ENCODE measurements around the gene KIAA1191.
A peak's percentile ranks its signal among the peaks of the same experiment; 100 is the strongest.
"Not testable (repeated sequence)": the region's sequence is repeated elsewhere in the genome, so short reads cannot be mapped to it uniquely, and the experiment has no call there.

Gene KIAA1191

DNA sequence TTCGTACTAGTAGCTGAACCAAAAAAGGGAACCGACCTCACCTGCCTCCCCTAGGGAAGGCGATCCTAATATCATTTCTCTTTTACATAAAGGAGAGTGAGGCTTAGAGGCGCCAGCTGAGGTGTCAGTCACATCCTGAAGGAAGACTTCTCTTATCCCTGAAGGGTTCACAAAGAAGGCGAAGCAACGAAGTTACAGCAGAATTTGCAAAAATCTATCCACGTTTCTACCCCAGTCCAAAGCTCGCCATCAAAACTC lies 598 bp upstream of the KIAA1191 start:
- DNase-seq, result no peak

DNA sequence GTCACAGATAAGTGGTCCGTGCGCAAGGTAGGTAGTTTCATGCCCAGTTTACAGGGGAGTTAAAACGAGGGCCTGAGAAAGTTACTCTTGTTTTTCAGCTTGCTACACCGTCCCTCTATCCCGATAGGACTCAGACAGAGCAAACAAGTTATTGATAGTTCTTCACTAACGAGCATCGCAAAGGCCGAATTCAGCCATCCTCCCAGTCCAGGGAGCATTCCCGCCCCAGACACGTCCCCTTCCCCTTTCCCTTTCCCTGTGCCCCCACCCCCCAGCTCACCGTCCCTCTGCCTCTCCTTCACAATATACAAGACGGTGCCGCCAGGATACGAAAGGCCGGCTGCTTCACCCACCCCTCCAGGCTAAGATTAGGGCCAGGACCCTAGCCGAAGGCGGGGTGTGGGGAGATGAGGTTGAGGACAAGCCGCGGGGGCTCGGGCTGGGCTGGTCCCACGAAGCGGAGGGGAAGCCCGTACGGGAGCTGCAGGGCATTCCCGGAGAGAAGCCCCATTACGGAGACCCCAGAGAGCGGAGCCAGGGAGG lies 599 bp downstream of the KIAA1191 start:
- peak; percentile 2 for DNase-seq

DNA sequence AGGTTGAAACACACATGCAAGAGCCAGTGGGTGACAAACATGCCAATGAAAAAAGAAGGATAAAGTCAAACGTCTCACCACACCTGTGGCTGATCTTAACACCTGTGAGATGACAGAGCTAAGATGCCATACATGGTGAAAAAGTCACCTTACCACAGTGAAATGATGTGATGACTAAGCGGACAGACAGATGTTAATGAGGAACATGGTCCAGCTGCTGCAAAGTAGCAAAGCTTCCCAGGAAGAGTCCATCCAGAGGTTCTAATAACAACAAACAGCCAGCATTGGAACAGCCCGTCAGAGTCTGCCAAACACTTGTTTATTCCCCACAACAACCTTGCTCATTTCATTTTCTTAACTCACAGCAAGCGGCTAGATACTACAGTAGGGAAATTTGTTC lies 1.9 kb downstream of the KIAA1191 start:
- DNase-seq, result no peak

DNA sequence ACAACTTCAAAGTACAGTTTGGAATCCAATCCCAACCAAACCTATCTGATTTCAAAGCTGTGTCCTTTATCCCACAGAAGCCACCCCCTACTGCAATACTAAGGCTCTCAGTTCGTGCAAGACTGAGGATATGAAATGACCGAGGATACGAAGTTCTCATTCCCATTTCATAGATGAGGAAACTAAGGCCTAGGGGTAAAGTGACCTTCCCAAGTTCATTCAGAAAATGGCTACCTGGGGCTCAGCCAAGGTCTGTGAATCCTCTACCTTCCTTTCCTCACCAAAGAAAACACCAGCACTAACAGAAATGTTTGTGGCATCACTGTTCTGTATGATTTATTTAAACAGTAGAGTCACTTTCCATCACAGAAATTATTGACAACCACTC lies 5.4 kb downstream of the KIAA1191 start:
- DNase-seq, result no peak

DNA sequence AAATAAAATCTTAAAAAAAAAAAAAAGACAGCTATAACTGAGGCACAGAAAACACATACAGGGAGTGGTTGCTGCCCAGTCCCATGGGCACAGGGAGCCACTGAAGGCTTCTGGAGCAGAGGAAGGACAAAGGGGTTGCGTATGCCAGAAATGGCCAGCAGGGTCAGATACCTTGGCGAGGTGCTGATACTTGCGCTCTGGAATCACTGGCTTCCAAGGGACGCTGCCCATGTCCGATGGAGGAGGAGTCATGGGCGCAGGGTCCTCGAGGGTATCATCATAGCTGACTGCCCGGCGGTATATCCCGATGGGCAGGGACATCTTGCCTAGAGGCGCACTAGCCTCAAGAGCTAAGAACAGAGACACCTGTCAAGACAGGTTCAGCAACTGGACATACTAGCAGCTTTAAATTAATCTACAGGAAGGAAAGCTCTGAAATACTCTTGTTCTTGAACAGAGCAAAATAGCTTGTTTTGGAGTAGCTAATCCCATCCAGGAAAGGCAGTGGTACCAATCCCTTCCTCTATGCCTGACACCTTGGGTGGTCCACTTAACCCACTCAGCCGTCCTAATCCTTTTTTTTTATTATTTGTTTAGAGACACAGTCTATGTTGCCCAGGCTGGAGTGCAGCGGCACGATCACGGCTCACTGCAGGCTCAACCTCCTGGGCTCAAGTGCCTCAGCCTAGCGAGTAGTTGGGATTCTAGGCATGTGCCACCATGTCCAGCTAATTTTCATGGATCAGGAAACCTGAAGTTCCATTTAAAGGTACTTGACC lies 6.0 kb downstream of the KIAA1191 start:
- no peak for DNase-seq

DNA sequence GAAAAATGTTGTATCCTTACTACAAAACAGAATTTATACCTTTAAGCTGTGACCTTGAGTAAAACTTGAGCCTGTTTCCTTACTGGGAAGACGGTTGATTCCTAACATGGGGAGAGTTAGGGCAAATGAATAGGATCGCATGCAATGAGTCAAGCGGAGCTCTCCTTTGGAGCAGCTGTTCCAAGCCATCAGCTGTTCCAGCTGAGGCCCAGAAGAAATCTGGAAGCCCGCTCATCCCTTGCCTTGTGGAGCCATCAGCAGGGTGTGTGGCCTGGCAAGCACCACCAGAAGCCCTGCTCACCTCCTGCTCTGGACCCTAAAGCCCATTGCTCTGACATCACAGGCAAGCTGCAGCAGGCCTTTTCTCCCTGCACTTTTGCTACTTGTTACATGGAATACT lies 8.0 kb downstream of the KIAA1191 start:
- DNase-seq, result no peak

DNA sequence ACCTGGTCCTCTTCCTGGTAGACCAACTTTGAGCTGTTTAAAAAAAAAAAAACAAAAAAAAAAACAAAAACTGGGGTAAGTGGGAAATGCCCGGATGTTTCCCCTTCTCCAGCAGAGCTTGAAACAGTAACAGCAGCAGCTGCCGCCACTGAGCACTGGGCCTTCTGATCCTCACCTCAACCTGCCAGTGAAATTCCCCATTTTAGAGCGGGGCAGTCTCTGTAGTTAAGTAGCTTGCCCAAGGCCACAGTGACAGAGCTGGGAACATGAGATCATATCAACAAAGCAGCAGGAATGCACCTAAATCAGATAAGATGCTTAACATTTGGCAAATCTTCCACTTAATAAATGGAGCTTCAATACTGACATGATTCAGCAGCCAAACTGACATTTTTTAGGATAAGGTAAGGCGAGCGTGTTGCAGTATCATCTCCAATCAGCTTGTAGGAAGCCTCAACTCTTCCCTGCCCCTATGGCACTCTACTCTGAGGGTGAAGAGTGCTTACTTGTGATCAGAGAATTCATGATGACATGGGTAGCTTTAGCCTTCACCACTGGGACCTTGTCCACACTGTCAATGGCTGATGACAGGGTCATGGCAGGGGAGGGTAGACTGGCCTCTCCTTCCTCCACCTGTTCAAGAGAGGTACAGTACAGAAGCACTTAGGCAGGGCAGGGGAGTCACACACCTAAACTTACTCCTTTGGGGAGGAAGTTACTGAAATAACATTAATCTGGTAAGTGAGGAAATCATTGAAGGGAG lies 9.3 kb downstream of the KIAA1191 start:
- no peak for DNase-seq

DNA sequence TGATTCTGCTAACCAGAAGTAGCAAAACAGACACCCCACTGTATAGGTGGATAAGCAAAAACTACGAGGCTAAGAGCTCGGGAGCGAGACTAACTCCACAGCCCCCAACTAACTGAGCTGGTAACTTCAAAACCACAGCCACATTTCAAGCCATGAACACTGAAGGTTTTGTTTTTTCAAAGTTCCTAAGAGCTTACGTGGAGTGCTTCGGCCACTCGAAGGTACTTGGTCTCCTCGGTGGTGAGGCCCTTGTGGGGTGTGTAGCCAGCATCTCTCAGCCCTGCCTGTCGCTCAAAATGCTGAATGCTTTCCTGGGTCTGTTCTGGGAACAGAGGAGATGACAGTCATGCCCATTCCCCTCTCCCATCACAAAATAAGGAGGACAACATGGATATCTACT lies 11.1 kb downstream of the KIAA1191 start:
- no peak for DNase-seq

DNA sequence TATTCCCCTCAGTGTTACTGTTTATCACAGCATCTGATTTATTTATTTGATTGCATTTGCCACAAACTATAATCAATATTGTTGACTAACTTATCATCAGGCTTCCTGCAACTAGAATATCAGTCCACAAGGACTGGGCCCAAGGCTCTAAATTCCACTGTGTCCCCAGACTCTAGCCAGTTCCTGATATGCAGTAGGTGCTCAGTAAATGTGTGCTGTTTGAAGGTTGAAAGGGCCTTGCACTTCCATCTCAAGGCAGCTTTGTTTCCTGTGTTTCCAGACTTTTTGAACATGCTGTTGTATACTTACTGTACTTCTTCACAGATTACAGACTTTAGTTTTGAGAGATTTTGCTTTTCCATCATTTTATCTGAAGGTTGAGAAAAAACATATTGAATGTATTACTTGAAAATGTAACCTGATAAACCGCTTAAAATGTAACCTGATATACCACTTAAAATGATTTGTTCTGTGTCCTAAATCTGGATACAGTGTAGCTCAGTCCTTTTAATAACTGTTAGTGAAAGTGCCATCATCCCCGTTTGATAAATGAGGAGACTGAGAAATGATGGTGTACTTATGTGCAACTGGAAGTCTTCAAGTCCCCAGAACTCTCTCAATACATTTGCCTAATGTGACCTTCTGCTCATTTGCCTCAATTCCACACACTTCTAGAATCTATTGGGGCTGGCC lies 18.7 kb downstream of the KIAA1191 start:
- DNase-seq, result no peak

DNA sequence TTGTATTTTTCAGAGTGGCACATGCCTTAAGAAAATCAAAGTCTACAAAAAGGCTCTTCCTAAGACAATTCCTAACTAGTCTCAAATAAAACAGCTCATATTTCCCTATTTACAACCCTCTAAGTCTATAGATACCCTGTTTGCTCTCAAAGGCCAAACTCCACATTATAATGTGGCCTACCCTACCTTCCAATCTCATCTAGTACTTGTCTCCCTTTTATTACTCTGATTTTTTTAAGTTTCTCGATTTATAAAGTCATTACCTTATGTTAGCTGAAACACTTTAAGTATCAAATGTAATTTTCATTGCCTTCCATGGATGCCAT lies 19.4 kb downstream of the KIAA1191 start:
- DNase-seq, result no peak

DNA sequence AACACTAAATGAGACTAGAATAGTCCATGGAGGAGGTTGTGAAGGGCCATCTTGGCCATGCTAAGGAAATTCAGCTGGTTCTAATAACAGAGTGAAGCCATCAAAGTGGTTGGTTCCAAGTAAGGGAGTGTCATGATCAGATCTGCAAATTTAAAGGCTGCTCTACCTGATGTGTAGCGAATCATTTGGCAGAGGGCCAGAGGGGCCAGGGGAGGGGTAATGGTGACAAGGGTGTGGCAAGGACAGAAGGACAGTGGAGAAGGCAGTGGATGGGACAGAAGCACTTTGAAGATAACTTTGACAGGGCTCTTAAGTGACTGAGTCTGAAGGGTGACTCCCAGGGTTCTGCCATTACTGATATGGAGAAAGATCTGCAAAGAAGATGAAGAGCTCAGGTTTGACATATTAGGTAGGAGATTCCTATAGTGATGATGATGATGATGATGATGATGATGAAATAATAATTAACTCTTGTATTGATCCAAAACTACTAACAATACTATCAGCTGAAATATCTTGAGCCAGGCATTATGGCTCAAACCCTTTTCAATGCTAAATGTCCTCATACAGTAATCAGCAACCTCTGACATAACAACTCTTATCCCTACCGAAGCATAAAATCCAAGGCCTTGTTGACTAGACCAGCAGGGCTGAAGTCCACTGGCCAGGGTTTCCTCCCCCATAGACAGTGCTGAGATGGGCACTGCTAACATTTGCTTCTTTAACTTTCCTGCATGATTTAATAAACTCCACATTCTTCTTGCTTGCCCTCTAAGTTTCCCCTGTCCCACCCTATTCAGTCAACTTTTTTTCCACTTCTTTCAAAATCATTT lies 20.0 kb downstream of the KIAA1191 start:
- no peak for DNase-seq

DNA sequence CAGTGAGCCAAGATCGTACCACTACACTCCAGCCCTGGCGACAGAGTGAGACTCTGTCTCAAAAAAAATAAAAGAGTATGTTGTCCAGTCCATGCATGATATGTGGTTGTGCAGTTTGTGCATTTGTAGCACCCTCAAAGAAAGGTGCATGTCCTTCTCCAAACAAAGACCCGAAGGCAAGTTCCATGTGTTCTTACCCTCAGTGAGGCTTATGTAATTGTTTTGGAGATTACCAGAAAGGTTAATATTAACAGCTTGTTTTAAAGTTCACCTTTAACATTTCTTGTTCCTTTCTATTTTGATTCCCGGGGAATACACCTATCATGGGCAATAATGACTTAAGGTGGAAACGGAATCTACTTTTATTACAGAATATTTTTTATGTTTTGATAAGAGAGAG lies 22.3 kb downstream of the KIAA1191 start:
- no peak for DNase-seq

DNA sequence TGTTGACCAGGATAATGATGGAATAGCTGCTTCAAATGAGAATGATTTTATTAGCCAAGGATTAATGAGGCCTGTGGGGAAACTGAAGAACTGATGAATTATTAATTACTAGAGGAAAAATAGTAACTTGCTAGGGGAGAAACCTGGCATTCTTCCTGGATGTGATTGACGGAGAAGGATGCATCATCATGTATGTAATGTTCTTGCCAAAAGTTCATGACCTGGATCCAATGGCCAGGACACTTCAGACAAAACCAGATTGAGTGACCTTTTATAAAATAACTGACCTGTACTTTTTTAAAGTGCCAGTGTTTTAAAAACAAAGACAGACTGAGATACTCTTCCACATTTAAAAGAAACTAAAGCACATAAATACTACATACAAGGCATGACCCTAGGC lies 23.7 kb downstream of the KIAA1191 start:
- no peak for DNase-seq

DNA sequence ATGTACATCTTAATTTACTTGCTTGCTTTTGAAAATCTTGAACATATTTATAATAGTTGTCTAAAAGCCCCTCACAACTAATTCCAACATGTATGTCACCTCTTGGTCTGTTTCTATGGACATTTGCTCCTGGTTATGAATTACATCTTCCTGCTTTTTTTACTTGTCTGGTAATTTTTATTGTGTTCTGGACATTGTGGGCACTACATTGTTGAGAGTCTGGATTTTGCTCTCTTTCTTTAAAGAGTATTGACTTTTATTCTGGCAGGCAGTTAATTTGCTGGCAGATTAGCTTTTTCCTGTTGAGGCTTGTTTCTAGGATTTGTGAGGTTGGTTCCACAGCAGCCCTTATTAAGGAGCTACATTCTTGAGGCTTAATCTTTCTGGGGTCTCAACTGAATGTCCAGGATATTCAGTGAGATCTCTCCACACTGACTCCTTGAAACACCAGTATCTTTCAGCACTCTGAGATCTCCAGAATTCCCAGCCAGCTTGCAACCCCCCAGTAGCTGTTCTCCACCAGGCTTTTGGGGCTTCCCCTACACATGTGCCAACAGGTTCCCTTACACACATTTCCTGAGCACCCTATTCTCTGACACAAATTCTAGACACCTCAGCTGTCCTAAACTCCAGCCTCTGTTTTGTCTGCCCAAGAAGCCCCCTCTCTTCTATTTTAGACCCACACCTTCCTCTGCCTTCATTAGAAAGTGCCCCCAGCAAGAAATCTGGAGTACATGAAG lies 27.4 kb downstream of the KIAA1191 start:
- no peak for DNase-seq

DNA sequence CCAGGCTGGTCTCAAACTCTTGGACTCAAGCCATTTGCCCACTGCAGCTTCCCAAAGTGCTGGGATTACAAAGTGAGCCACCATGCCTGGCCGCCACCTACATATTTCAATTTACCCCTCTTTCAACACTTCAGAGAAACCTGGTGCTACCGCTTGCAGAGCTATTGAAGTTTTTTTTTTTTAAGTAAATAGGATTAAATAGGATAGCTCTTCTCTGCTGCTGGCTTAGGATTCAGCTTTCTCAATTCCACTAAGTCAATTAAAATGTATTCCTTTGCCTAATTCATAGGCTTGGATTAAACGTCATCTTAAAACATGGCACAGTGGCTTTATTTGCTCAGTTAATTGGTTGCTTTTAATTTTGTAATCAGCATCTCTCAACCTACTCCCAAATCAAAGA lies 41.0 kb downstream of the KIAA1191 start:
- DNase-seq, result no peak

DNA sequence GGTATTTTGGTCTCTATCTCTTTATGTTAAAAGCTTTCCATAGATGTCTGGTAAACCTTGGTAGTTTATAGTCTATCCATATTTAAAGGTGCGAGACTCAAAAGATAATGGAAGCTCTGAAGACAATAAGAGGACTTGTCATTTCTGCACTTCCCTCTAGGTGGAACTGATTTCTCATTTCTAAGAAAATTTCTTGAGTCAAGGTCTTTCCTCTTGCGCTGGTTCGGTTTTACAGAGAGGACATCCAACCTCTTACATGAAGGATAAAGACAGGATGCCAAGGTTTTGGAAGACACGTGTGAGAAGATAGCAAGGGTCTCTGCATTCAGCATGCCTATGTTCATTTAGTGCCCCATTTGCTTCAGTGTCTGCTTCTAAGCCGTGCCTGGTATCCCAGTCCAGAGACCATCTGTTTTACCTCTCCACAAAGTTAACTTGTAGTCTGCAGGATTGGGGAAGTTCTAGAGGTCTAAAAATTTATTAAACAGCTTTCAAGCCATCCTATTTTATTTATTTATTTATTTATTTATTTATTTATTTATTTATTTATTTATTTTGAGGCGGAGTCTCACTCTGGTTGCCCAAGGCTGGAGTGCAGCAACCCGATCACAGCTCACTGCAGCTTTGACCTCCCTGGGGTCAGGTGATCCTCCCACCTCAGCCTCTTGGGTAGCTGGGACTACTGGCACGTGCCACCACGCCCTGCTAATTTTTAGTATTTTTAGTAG lies 41.6 kb downstream of the KIAA1191 start:
- DNase-seq, result peak; percentile 1

DNA sequence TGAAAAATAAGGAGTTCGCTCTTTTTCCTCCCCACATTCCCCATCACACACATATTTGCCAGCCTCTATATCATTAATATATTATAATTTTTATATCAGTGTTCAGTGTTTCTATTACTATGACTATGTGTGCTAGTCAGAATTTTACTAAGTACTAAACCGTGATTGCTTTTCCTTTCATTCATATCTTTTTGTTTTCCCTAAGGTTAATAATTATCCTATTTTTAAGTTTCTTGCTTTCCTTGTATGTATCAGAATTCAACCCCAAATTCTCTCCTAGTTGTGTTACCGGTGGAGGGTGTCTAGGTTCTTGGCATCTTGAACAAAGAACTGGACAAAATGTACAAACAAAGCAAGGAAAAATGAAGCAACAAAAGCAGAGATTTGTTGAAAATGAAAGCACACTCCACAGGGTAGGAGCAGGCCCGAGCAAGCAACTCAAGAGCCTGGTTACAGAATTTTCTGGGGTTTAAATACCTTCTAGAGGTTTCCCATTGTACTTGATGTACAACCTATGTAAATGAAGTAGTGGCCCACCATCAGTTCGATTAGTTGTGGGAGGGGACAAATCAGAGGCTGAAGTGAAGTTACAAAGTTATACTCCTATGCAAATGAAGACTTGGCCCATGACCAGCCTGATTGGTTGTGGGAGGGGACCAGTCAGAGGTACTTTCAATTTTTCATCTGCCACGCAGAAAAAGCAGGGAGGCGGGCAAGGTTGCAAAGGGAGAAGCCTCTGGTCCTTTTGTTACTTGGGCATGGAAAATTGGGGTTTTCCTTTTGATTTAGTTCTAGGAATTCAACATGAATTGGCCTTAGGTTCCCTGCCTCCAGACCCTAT lies 43.8 kb downstream of the KIAA1191 start:
- DNase-seq, result no peak

DNA sequence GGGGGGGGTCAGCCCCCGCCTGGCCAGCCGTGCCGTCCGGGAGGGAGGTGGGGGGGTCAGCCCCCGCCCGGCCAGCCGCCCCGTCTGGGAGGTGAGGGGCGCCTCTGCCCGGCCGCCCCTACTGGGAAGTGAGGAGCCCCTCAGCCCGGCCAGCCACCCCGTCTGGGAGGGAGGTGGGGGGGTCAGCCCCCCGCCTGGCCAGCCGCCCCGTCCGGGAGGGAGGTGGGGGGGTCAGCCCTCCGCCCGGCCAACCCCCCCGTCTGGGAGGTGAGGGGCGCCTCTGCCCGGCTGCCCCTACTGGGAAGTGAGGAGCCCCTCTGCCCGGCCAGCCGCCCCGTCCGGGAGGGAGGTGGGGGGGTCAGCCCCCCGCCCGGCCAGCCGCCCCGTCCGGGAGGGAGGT lies 56.2 kb downstream of the KIAA1191 start:
- DNase-seq, result not testable (repeated sequence)
